H1 (cell line): ENCODE data around the gene RAB11B. TPM values are rescaled to one million over a fixed set of nuclear protein-coding genes. Genes with fewer than 3 reads are reported as not detected.

Experiments
- RNF2 ChIP-seq: fragments of 200-900, 300-1000 bp; sonication (generic); IDR thresholded peaks from 2 replicates; pipeline ENCODE4 v1.7.1; 2016; ENCODE audit warnings: borderline replicate concordance, low read depth, mild to moderate bottlenecking, antibody characterized with exemption, low read length; ENCODE audit not compliant: poor library complexity, severe bottlenecking; ENCODE audit errors: missing control alignments
- polyA plus RNA-seq, 7 experiments: library from polyadenylated mRNA; depleted of rRNA in 3 of 7; stranded (reverse) in 5 of 7; unstranded in 2 of 7; fragments of >200 nt in 5 of 7; fragments of 200-250 nt in 2 of 7; gene quantifications; 1 replicate in 5 of 7; 2 replicates in 1 of 7; 4 replicates in 1 of 7; pipeline versions ENCODE4 v1.2.1 to v1.2.3, GENCODE V29; 2011 to 2013; ENCODE audit warnings: missing spikeins in 2 of 7, mixed read lengths in 2 of 7
- total RNA-seq: library from RNA; stranded (reverse); fragmentation: NEBNext Ultra II Directional; extraction: Animal tissue kit (Norgen Biotek cat#: 25700); gene quantifications from 2 replicates; pipeline ENCODE4 v1.2.1, GENCODE V29; 2021

RAB11B gene
- total and polyA plus RNA-seq, 2 of the 8 experiments (the other 6 are each of a cell fraction or from before 2014, with no cell fraction given) = 50.2 to 85.8 TPM

GRCh38 chr19:8429044-8429443 lies 38.9 kb downstream of the RAB11B start (continued):
- TF ChIP-seq RNF2 = no peak
